DND-41 (cell line): ENCODE measurements around the gene SPTBN4.

Experiments
- ATAC-seq: fragments of 200-7000 bp; cut with Tn5 transposase; 3 replicates; pipeline ENCODE4 v1.9.1; 2021; ENCODE audit warnings: low read depth; ENCODE audit not compliant: insufficient read depth
- DNase-seq: peaks from one replicate; pipeline ENCODE4 v3.0.0-alpha.2; 2020
- H2AFZ ChIP-seq: 2 replicates; pipeline ENCODE4 v1.6.0; 2012; ENCODE audit warnings: low read depth, low read length
- H3K27ac ChIP-seq: 2 replicates; pipeline ENCODE4 v1.5.1; 2012; ENCODE audit warnings: low read length, inconsistent platforms
- H3K27me3 ChIP-seq: fragments of 200-600 bp; sonication (generic); 2 replicates; pipeline ENCODE4 v1.6.0; 2012; ENCODE audit warnings: low read length, mild to moderate bottlenecking, inconsistent platforms; ENCODE audit not compliant: insufficient read depth, poor library complexity
- H3K36me3 ChIP-seq: 2 replicates; pipeline ENCODE4 v1.5.1; 2012; ENCODE audit warnings: low read length, inconsistent platforms; ENCODE audit not compliant: insufficient read depth
- H3K4me1 ChIP-seq: 2 replicates; pipeline ENCODE4 v1.5.1; 2012; ENCODE audit warnings: mild to moderate bottlenecking, low read length; ENCODE audit not compliant: insufficient read depth
- H3K4me2 ChIP-seq: 2 replicates; pipeline ENCODE4 v1.6.0; 2012; ENCODE audit warnings: mild to moderate bottlenecking, moderate library complexity, low read length, inconsistent platforms; ENCODE audit not compliant: insufficient read depth
- H3K4me3 ChIP-seq, 2 experiments: fragments of 200-600 bp in 1 of 2; shearing (Covaris generic) in 1 of 2; 2 replicates each; pipeline ENCODE4 v1.5.1; 2012 to 2016; ENCODE audit warnings: inconsistent platforms in 2 of 2, low read length in 2 of 2, mild to moderate bottlenecking in 2 of 2, low read depth in 1 of 2, moderate library complexity in 1 of 2
- H3K79me2 ChIP-seq: 2 replicates; pipeline ENCODE4 v1.6.0; 2012; ENCODE audit warnings: low read length, inconsistent platforms; ENCODE audit not compliant: insufficient read depth
- H3K9ac ChIP-seq: 2 replicates; pipeline ENCODE4 v1.6.0; 2012; ENCODE audit warnings: low read depth, mild to moderate bottlenecking, inconsistent platforms, low read length, moderate library complexity
- H3K9me3 ChIP-seq: 2 replicates; pipeline ENCODE4 v1.5.1; 2012; ENCODE audit warnings: low read length, moderate library complexity, mild to moderate bottlenecking, inconsistent platforms; ENCODE audit not compliant: insufficient read depth, severe bottlenecking
- H4K20me1 ChIP-seq: 2 replicates; pipeline ENCODE4 v1.6.0; 2012; ENCODE audit warnings: low read length; ENCODE audit not compliant: insufficient read depth
- EZH2 ChIP-seq: IDR thresholded peaks from 3 replicates; pipeline ENCODE4 v1.6.1; 2012; ENCODE audit warnings: borderline replicate concordance, low read depth, mild to moderate bottlenecking, moderate library complexity, low read length, inconsistent platforms; ENCODE audit not compliant: severe bottlenecking
- TF ChIP-seq, protein P1 (sequence below): IDR thresholded peaks from 2 replicates; pipeline ENCODE4 v1.5.1; 2012; ENCODE audit warnings: borderline replicate concordance, low read length, moderate library complexity, mild to moderate bottlenecking; ENCODE audit not compliant: poor library complexity, severe bottlenecking; ENCODE audit errors: extremely low read depth

The SPTBN4 gene

DNA sequence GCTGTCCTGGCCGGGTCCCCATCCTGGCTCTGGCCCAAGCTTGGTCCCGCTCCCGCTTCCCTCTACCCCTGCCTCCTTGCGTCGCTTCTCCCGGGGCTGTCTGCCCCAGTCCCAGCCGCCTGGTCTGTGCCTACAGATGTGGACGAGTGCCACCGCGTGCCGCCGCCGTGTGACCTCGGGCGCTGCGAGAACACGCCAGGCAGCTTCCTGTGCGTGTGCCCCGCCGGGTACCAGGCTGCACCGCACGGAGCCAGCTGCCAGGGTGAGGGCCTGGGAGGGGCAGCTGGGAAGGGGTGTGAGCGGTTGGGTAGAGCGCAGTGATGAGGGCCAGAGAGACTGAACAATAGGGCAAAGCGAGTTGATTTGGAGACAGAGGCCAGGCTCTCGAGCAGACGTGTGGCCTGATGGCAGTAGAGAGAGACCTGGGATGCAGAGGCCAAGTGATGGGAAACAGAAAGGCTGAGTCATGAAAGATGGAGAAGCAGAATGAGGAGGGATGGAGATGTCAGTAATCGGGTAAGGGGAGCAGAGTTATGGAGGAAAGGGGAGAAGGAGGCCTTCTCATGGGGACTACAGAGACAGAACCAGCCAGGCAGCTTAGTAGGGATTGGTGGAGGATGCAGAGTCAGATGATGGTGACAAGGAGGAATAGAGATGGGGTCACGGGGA lies 143.7 kb downstream of the SPTBN4 start:
- ATAC-seq (peak; percentile 27; the same call in 2 of the 3 replicates), DNase-seq (peak; percentile 18)
- Histone ChIP-seq H3K27me3 (peaks cover 10% of the 10 kb centered on the region), H3K4me1 (peaks cover 21% of the 10 kb centered on the region), H3K36me3 (no peaks in the 10 kb centered on the region), H3K27ac (no peak overlapping the region), H4K20me1 (no peaks in the 10 kb centered on the region), H3K4me3 (no peak overlapping the region), H3K4me2 (no peak overlapping the region), H3K79me2 (no peaks in the 10 kb centered on the region), H2AFZ (no peak overlapping the region), H3K9ac (no peak overlapping the region), H3K9me3 (no peaks in the 10 kb centered on the region)
- TF ChIP-seq EZH2, result no peak
- TF ChIP-seq, protein P1, sequence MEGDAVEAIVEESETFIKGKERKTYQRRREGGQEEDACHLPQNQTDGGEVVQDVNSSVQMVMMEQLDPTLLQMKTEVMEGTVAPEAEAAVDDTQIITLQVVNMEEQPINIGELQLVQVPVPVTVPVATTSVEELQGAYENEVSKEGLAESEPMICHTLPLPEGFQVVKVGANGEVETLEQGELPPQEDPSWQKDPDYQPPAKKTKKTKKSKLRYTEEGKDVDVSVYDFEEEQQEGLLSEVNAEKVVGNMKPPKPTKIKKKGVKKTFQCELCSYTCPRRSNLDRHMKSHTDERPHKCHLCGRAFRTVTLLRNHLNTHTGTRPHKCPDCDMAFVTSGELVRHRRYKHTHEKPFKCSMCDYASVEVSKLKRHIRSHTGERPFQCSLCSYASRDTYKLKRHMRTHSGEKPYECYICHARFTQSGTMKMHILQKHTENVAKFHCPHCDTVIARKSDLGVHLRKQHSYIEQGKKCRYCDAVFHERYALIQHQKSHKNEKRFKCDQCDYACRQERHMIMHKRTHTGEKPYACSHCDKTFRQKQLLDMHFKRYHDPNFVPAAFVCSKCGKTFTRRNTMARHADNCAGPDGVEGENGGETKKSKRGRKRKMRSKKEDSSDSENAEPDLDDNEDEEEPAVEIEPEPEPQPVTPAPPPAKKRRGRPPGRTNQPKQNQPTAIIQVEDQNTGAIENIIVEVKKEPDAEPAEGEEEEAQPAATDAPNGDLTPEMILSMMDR, result no peak

- DNase-seq, result no peak
- Histone ChIP-seq H4K20me1 (no peaks in the 10 kb centered on the region), H3K4me1 (peaks cover 15% of the 10 kb centered on the region), H3K27ac (no peak overlapping the region), H3K36me3 (no peaks in the 10 kb centered on the region), H3K4me2 (no peak overlapping the region), H3K27me3 (peaks cover 10% of the 10 kb centered on the region), H3K4me3 (no peak overlapping the region), H3K79me2 (no peaks in the 10 kb centered on the region), H3K9me3 (no peaks in the 10 kb centered on the region), H3K9ac (no peak overlapping the region), H2AFZ (no peak overlapping the region)
- ATAC-seq, result no peak
- no peak for TF ChIP-seq EZH2
Observed at GRCh38 chr19:40611096-40611495, 144.3 kb downstream of the SPTBN4 start.

DNA sequence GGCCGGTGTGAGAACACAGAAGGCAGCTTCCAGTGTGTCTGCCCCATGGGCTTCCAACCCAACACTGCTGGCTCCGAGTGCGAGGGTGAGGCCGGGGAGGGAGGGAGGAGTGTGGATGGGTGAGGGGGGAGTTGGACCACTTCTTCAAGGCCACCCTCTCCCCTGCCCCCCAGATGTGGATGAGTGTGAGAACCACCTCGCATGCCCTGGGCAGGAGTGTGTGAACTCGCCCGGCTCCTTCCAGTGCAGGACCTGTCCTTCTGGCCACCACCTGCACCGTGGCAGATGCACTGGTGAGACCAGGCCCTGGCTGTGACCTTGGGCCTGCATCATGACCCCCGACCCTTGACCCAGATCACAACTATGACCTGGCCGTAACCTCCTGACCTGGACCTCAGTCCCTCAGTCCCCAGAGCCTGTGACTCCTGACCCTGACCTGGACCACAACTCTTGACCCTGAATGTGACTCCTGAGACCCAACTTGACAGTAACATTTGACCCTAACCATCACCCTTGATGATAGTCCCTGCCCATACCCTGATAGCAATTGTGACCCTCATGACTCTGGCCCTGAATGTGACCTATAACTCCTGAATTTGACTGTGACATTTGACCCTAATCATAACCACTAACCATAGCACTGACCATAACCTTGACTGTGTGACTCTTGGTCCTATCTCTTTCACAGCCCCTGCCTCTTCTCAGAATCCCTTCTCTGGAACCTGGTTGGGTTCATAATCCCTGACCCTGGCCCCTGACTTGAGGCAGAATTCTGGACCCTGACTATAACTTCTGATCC lies 145.3 kb downstream of the SPTBN4 start:
- Histone ChIP-seq H3K27ac (no peak overlapping the region), H3K79me2 (no peaks in the 10 kb centered on the region), H3K9me3 (no peaks in the 10 kb centered on the region), H2AFZ (no peak overlapping the region), H3K4me2 (no peak overlapping the region), H3K36me3 (no peaks in the 10 kb centered on the region), H4K20me1 (no peaks in the 10 kb centered on the region), H3K9ac (no peak overlapping the region), H3K4me3 (no peak overlapping the region), H3K4me1 (peaks cover 12% of the 10 kb centered on the region), H3K27me3 (peaks cover 12% of the 10 kb centered on the region)
- ATAC-seq (no peak), DNase-seq (no peak)
- TF ChIP-seq EZH2, result no peak
- TF ChIP-seq, protein P1, result no peak
